Measurements from ENCODE around the gene ZNF311. TPM values are rescaled to one million over a fixed set of nuclear protein-coding genes. Genes with fewer than 3 reads are reported as not detected.

The ZNF311 gene
- total and polyA plus RNA-seq, 9 of the 15 experiments (the other 6 are each of a cell fraction or from before 2014, with no cell fraction given): 5.1 to 10.0 (median 7.5) TPM

- no peak for FAIRE-seq
- intact Hi-C loops (cut with micrococcal nuclease) (no loop called here), in situ Hi-C loops (cut with MboI) (no loop called here)
- peaks cover 29 to 50% of the 10 kb centered on the region in 2 experiments for H3K4me1 ChIP-seq (replicated peaks in 1 of 2; ENCODE audit: control insufficient read depth in 2 of 2, insufficient read depth in 2 of 2, low read length in 2 of 2)
- POLR2A ChIA-PET: no interaction called here
- peak overlapping the region; percentile 69 for H3K27ac ChIP-seq (ENCODE audit: extremely low read depth, low read depth, low read length)
- H3K79me2 ChIP-seq (ENCODE audit: control insufficient read depth, insufficient read depth, low read length): no peaks in the 10 kb centered on the region
- peak overlapping the region; percentile 90 for H2AFZ ChIP-seq (ENCODE audit: low read depth, low read length)
- CTCF ChIA-PET (ENCODE audit: low intra/inter-chr PET ratio): no interaction called here
- no peaks in the 10 kb centered on the region for H4K20me1 ChIP-seq (replicated peaks; ENCODE audit: control insufficient read depth, insufficient read depth, low read length)
- H3K9me1 ChIP-seq (ENCODE audit: control insufficient read depth, insufficient read depth, low read length): no peaks in the 10 kb centered on the region
- no TSS peak for BruUV-seq (replicated peaks)
- H3K36me3 ChIP-seq (ENCODE audit: control insufficient read depth, insufficient read depth, low read length): no peaks in the 10 kb centered on the region
- WGBS (ENCODE audit: insufficient coverage, low coverage, missing lambda C conversion rate): 18% methylated on average over 3 of the region's 3 CpGs
- DNase-seq (ENCODE audit: extremely low read depth in 1 of 4, low spot score in 3 of 4): peak in 1 of 4 experiments; percentile 20
- peak overlapping the region in 1 of 2 experiments; percentile 72; a peak in 2 of 4 replicates for H3K9ac ChIP-seq (ENCODE audit: insufficient read depth in 1 of 2, low read depth in 2 of 2, low read length in 2 of 2)
- peak overlapping the region; percentile 16; the same call in 1 of the 2 replicates for H3K4me3 ChIP-seq
- peak; percentile 5 for ATAC-seq
- H3K4me2 ChIP-seq (ENCODE audit: insufficient read depth, low read length): peak overlapping the region; percentile 76
- H3K9me3 ChIP-seq (replicated peaks; ENCODE audit: control insufficient read depth, insufficient read depth, low read depth, low read length): peaks cover 2% of the 10 kb centered on the region; the same call in 1 of the 2 replicates
- no peaks in the 10 kb centered on the region for H3K27me3 ChIP-seq (ENCODE audit: control insufficient read depth in 2 of 2, insufficient read depth in 2 of 2, low read length in 2 of 2)
- no peak for TF ChIP-seq ZNF184 (CRISPR knock-in tag; IDR thresholded peaks at IDR 0.05)
- no peak for TF ChIP-seq CHD7 (IDR thresholded peaks at IDR 0.05; ENCODE audit: low read depth, low read length)
- peak; percentile 58 for TF ChIP-seq NUFIP1 (IDR thresholded peaks at IDR 0.05; ENCODE audit: partially characterized antibody)
- no peak for TF ChIP-seq CBFB (CRISPR knock-in tag; IDR thresholded peaks at IDR 0.05)
- TF ChIP-seq SOX6 (IDR thresholded peaks at IDR 0.05): peak; percentile 33; the same call in 1 of the 2 replicates
- 0 out of 2 replicates have a peak, but pooled peaks have one; percentile 5 for TF ChIP-seq HINFP (tag; conservative IDR thresholded peaks at IDR 0.05; ENCODE audit: low read depth)
- TF ChIP-seq HMBOX1 (IDR thresholded peaks at IDR 0.05): peak; percentile 63
- no peak for TF ChIP-seq PHB (CRISPR knock-in tag; IDR thresholded peaks at IDR 0.05)
- TF ChIP-seq SMC3 (conservative IDR thresholded peaks at IDR 0.05; ENCODE audit: insufficient read depth, low read depth, low read length): no peak
Observed at GRCh38 chr6:28956331-28956730, 48.8 kb downstream of the ZNF311 start.
